ENCODE measurements around the gene ESPNL.

DNA sequence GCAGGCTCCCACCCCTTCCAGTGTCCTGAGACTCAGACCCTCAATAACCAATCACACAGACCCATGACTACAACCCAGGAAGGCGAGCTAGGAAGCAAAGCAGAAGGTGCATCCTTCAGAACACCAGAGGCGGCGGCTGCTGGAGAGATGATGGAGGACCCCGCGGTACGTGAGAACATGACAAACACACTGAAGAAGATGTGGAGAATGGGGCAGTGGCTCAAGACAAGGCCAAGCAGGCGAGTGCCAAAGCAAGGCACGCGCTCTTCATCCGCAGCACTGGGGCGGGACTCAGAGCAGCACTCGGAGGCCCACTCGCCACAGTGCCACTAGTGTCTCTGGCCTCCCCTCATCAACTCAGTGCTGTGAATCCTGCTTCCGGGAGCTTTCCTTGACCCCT lies 72.3 kb downstream of the ESPNL start:
- TF ChIP-seq, protein P1, sequence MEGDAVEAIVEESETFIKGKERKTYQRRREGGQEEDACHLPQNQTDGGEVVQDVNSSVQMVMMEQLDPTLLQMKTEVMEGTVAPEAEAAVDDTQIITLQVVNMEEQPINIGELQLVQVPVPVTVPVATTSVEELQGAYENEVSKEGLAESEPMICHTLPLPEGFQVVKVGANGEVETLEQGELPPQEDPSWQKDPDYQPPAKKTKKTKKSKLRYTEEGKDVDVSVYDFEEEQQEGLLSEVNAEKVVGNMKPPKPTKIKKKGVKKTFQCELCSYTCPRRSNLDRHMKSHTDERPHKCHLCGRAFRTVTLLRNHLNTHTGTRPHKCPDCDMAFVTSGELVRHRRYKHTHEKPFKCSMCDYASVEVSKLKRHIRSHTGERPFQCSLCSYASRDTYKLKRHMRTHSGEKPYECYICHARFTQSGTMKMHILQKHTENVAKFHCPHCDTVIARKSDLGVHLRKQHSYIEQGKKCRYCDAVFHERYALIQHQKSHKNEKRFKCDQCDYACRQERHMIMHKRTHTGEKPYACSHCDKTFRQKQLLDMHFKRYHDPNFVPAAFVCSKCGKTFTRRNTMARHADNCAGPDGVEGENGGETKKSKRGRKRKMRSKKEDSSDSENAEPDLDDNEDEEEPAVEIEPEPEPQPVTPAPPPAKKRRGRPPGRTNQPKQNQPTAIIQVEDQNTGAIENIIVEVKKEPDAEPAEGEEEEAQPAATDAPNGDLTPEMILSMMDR (IDR thresholded peaks at IDR 0.05; ENCODE audit: low read depth, low read length, missing input control): no peak
- TF ChIP-seq RAD21 (IDR thresholded peaks at IDR 0.05) (no peak), TAF1 (conservative IDR thresholded peaks at IDR 0.05) (no peak), JUND (IDR thresholded peaks at IDR 0.05) (no peak), SP1 (IDR thresholded peaks at IDR 0.05) (no peak), YY1 (IDR thresholded peaks at IDR 0.05) (no peak), FOXA1 (IDR thresholded peaks at IDR 0.05) (no peak), HNF4G (IDR thresholded peaks at IDR 0.05) (no peak), RXRA (IDR thresholded peaks at IDR 0.05) (no peak), GABPA (IDR thresholded peaks at IDR 0.05 in 1 of 2, conservative IDR thresholded peaks at IDR 0.05 in 1 of 2) (no peak)
- TF ChIP-seq, protein P2, sequence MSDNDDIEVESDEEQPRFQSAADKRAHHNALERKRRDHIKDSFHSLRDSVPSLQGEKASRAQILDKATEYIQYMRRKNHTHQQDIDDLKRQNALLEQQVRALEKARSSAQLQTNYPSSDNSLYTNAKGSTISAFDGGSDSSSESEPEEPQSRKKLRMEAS (IDR thresholded peaks at IDR 0.05): no peak
- TF ChIP-seq, protein P3, sequence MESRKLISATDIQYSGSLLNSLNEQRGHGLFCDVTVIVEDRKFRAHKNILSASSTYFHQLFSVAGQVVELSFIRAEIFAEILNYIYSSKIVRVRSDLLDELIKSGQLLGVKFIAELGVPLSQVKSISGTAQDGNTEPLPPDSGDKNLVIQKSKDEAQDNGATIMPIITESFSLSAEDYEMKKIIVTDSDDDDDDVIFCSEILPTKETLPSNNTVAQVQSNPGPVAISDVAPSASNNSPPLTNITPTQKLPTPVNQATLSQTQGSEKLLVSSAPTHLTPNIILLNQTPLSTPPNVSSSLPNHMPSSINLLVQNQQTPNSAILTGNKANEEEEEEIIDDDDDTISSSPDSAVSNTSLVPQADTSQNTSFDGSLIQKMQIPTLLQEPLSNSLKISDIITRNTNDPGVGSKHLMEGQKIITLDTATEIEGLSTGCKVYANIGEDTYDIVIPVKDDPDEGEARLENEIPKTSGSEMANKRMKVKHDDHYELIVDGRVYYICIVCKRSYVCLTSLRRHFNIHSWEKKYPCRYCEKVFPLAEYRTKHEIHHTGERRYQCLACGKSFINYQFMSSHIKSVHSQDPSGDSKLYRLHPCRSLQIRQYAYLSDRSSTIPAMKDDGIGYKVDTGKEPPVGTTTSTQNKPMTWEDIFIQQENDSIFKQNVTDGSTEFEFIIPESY (IDR thresholded peaks at IDR 0.05): no peak
- TF ChIP-seq, protein P4, sequence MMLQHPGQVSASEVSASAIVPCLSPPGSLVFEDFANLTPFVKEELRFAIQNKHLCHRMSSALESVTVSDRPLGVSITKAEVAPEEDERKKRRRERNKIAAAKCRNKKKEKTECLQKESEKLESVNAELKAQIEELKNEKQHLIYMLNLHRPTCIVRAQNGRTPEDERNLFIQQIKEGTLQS (IDR thresholded peaks at IDR 0.05): no peak
- TF ChIP-seq, protein P5, sequence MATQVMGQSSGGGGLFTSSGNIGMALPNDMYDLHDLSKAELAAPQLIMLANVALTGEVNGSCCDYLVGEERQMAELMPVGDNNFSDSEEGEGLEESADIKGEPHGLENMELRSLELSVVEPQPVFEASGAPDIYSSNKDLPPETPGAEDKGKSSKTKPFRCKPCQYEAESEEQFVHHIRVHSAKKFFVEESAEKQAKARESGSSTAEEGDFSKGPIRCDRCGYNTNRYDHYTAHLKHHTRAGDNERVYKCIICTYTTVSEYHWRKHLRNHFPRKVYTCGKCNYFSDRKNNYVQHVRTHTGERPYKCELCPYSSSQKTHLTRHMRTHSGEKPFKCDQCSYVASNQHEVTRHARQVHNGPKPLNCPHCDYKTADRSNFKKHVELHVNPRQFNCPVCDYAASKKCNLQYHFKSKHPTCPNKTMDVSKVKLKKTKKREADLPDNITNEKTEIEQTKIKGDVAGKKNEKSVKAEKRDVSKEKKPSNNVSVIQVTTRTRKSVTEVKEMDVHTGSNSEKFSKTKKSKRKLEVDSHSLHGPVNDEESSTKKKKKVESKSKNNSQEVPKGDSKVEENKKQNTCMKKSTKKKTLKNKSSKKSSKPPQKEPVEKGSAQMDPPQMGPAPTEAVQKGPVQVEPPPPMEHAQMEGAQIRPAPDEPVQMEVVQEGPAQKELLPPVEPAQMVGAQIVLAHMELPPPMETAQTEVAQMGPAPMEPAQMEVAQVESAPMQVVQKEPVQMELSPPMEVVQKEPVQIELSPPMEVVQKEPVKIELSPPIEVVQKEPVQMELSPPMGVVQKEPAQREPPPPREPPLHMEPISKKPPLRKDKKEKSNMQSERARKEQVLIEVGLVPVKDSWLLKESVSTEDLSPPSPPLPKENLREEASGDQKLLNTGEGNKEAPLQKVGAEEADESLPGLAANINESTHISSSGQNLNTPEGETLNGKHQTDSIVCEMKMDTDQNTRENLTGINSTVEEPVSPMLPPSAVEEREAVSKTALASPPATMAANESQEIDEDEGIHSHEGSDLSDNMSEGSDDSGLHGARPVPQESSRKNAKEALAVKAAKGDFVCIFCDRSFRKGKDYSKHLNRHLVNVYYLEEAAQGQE (IDR thresholded peaks at IDR 0.05): no peak
